Cerebellar nuclear complex (tissue), 1 donor: ENCODE data around the gene ZNF579.

Experiments used
- DNase-seq, 2 experiments: peaks; one replicate each; lab custom pipeline; 2025; lab: John Stamatoyannopoulos, UW

The ZNF579 gene, protein sequence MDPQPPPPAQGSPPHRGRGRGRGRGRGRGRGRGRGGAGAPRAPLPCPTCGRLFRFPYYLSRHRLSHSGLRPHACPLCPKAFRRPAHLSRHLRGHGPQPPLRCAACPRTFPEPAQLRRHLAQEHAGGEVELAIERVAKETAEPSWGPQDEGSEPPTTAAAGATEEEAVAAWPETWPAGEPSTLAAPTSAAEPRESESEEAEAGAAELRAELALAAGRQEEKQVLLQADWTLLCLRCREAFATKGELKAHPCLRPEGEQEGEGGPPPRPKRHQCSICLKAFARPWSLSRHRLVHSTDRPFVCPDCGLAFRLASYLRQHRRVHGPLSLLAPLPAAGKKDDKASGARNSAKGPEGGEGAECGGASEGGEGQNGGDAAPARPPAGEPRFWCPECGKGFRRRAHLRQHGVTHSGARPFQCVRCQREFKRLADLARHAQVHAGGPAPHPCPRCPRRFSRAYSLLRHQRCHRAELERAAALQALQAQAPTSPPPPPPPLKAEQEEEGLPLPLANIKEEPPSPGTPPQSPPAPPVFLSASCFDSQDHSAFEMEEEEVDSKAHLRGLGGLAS

DNA sequence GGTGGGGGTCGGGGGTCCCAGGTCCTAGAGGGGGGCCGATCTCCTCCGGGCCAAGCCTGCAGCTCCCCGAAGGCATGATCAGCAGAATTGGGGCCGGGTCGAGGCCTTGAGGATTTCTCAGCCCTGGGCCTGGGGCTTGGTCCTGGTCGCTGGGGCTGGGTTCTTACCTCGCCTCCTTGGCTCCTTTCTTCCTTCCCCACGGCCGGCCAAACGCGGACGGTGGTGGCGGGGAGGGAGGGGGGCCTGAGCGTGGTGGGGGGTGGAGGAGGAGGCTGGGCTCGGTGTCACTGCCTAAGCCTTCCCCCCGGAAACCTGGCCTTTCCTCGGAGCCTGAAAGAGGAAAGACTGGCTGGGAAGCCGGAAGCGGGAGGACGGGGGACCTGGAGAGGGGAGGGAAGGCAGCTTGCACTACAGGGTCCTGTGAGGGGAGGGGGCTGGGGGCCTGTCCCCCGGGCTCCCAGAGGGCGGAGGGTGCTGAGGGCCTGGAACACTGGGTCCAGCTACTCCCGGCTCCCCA, at the start of gene ZNF579:
Gene ZNF579, minus strand, starts transcription at position 221 of the 517 bp plus-strand sequence. CDS start 1,209 bp downstream, outside the sequence.
- DNase-seq: peak in 1 of 2 experiments; percentile 54

DNA sequence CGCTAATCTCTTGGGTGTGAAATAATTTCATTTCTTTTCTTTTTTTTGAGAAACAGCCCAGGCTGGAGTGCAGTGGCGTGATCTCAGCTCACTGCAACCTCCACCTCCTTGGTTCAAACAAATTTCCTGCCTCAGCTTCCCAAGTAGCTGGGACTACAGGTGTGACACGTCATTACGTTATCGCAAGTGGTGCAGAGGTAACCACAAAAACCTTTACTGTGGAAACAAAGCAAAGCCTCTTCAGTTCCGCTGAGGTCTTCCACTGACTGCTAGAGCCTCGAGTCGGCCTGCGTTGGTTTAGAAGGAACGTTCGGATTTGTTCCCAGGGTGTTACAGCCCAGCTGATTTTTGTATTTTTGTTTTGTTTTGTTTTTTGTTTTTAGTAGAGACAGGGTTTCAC, 45.7 kb upstream of the ZNF579 start:
- DNase-seq: no peak

DNA sequence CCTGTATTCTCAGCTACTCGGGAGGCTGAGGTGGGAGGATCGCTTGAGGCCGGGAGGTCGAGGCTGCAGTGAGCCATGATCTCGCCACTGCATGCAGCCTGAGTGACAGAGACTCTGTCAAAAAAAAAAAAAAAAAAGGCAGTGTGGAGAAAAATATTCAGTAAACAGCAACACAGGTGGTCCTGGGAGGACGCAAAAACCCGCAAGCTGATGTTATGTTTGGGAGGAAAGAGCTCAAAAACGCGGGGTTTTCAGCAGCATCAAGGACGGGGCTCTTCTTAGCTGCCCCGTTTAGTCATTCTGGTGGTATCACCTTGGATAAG, 44.3 kb upstream of the ZNF579 start:
- DNase-seq: no peak

GRCh38 chr19:55624109-55625003, 43.7 kb upstream of the ZNF579 start, which contains the start of gene ZNF784:
ZNF784 (minus strand) TSS chr19:55624566; CDS start chr19:55624561, 5 bp downstream.
- DNase-seq: peak in 1 of 2 experiments; percentile 43

DNA sequence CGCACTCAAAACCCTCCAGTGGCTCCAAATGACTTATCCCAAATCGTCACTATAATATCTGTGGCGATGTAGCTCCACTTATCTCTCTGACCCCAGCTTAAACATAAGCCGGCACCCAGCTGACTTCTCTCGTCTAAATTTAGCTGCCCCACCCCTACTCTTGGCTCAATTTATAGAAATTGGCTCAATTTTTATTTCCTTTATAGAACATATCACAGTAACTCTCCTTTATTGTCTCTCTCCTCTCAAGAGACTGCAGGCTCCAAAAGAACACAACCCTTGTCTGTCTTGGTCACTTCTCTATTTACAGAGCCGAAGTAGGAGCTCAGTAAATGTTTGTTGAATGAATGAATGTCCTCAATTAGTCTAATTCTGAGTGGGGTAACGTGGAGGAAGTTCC, 42.9 kb upstream of the ZNF579 start:
- DNase-seq: no peak

DNA sequence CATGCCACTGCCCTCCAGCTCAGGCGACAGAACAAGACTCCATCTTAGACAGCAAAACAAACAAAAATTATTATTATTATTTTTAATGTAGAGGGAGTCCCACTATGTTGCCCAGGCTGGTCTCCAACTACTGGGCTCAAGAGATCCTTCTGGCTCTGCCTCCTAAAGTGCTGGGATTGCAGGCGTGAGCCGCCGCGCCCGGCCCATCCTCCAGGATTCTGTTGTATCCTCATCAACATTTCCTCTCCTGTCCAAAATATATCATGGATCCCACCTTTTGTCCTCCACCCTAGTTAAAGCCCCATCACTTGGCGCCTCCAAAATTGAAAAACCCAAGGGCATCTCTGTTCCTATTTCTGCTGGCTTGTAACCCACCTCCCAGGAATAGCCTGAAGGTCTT, 42.5 kb upstream of the ZNF579 start:
- no peak for DNase-seq

DNA sequence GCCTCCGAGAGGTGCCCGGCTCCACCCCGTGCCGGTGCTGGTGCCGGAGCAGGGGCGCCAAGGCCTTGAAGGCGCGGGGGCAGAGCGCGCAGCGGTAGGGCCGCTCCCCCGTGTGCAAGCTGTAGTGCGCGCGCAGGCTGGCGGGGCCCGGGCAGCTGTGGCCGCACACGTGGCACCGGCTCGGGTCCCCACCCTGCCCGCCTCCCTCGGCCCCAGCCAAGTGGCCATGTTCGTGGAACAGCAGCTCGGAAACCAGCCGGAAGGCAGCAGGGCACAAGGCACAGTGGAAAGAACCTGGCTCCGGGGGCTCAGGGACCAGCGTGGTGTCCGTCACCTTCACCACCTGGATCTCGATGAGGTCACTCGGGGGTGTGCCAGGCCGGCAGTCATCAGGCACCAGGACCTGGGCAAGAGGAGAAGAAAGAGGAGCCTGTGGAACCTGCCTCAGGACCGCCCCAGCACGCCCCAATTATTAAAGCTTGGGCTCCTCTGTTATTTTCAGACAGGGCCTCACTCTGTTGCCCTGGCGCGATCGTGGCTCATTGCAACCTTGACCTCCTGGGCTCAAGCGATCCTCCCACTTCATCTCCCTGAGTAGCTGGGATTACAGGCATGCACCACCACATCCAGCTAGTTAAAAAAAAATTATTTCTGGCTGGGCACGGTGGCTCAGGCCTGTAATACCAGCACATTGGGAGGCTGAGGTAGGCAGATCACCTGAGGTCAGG, 41.8 kb upstream of the ZNF579 start:
- no peak for DNase-seq

DNA sequence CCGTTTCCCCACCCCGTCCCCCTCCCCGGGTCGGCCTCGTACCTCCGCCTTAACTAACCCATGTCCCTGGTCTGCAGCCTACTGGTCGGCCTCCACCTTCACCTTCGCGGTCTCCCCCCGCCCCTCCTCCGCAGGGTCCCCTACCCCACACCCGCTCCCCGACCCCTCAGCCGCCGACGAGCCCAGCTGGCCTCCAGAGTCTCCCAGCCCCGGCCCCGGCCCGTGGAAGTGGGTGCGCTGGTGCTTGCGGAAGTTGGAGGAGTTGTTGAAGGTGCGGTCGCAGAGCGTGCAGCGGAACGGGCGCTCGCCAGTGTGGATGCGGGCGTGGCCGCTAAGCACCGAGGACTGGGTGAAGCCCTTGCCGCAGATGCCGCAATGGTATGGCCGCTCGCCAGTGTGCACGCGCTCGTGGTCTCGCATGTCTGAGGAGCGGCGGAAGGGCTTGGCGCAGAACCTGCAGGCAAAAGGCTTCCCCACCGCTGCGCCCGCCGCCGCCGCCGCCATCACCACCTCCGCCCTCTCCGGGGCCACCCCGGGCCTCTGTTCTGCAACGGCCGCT, 41.1 kb upstream of the ZNF579 start:
- no peak for DNase-seq

- DNase-seq: no peak
Measured at GRCh38 chr19:55621205-55621672, 40.6 kb upstream of the ZNF579 start.

DNA sequence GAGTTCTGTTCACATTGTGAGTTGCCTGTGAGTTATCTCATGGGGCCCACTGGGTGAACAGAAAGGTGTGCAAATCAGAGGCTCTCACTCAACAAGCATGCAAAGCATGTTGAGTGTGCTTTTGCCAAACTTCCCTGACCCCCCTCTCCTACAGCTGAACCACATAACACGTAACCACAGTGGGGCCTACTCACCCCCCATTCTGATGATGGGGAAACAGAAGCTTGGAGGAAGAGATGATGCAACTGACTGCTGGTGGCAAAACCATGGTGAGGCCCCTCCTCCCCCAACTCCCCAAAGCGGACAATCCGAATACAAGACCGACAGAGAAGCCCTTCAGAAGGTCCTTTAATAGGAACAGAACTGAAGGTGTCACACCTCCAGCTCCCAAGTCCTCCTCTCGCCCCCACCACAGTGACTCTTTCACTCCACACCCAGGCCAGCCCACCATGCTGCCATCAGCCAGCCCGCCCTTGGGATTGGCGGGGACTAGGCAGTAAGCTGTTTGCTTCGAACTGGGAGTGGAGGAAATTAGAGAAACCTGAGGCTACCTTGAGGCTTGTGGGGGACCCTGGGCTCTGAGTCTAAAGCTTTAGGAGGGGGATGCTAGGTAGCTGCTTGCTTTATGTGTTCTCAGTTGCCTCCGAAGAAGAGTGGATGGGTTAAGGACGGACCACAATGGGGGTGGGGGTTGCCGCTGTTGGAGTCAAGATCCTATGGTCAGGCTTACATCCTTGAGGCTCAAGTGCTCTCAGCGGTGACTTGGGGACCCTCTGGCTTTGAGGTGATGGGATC, 40.0 kb upstream of the ZNF579 start:
- DNase-seq: no peak

DNA sequence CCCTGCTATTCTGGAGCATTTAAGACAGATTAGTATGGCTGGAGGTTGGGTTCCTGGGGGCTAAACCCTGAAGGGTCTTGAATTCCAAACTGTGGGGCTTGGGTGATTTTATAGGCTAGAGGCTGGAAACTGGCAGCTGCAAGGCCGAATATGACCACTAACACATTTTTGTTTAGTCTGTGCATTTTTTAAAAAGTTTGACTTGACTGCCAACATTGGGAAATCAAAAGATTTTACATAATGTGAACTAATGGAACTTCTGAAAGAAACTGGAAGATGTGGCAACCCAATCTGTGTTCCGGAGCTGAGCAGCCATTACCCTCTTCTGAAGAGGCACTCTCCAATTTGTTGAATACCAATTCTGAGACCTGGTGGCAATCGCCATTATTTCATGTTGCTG, 38.6 kb upstream of the ZNF579 start:
- no peak for DNase-seq

DNA sequence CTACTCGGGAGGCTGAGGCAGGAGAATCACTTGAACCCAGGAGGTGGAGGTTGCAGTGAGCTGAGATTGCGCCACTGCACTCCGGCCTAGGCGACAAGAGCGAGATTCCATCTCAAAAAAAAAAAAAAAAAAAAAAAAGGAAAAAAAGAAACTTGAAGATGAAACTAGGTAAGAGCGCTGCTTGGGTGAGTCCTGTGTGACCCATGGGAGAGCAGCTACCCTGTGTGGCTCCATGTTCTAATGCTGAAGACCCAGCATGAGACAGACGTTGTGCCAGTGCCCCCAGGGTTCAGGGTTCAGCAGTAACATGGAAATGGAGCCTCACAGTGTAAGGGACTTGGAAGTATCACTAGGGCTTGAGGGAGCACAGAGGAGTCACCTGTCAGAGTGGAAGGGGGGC, 37.8 kb upstream of the ZNF579 start:
- DNase-seq: no peak

- DNase-seq: no peak
Measured at GRCh38 chr19:55617426-55617825, 36.8 kb upstream of the ZNF579 start.

GRCh38 chr19:55616395-55616875, 35.8 kb upstream of the ZNF579 start:
- DNase-seq: no peak

DNA sequence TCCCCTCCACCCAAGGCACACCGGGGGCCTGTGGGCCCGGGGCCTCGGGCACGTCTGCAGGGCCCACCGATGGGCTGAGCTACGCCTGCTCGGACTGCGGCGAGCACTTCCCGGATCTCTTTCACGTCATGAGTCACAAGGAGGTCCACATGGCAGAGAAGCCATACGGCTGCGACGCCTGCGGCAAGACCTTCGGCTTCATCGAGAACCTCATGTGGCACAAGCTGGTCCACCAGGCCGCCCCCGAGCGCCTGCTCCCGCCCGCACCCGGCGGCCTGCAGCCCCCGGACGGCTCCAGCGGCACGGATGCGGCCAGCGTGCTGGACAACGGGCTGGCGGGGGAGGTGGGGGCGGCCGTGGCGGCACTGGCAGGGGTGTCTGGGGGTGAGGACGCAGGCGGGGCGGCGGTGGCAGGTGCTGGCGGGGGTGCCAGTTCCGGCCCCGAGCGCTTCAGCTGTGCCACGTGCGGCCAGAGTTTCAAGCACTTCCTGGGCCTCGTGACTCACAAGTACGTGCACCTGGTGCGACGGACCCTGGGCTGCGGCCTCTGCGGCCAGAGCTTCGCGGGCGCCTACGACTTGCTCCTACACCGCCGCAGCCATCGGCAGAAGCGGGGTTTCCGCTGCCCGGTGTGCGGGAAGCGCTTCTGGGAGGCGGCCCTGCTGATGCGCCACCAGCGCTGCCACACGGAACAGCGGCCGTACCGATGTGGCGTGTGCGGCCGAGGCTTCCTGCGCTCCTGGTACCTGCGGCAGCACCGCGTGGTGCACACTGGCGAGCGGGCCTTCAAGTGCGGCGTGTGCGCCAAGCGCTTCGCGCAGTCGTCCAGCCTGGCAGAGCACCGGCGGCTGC, 35.1 kb upstream of the ZNF579 start:
- no peak for DNase-seq

- no peak for DNase-seq
Measured at GRCh38 chr19:55614711-55615542, 34.3 kb upstream of the ZNF579 start.

DNA sequence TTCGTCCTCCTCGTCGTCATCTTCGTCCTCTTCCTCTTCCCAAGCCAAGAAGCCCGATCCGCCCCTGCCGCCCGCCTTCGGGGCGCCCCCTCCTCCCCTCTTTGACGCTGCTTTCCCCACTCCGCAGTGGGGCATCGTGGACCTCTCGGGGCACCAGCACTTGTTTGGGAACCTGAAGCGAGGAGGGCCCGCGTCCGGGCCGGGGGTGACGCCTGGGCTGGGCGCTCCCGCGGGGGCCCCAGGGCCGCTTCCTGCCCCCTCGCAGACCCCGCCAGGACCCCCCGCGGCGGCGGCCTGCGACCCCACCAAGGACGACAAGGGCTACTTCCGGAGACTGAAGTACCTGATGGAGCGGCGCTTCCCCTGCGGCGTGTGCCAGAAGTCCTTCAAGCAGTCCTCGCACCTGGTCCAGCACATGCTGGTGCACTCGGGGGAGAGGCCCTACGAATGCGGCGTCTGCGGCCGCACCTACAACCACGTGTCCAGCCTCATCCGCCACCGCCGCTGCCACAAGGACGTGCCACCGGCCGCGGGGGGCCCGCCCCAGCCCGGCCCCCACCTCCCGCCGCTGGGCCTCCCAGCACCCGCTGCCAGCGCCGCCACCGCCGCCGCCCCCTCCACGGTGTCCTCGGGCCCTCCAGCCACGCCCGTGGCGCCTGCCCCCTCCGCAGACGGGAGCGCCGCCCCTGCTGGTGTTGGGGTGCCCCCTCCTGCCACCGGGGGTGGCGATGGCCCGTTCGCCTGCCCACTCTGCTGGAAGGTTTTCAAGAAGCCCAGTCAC, 33.5 kb upstream of the ZNF579 start:
- no peak for DNase-seq

DNA sequence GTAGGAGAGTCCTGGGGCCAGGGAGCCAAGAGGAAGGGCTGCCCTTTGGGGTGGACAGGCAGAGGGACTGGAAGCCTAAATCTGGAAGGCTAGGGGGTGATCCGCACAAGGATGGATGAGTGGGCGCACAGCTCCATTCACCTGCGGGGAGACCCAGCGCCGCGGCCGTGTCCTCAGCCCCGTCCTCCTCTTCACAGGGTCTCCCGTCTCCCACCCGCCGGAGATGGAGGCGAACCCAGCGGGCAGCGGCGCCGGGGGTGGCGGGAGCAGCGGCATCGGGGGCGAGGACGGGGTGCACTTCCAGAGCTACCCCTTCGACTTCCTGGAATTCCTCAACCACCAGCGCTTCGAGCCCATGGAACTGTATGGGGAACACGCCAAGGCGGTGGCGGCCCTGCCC, 32.7 kb upstream of the ZNF579 start:
- DNase-seq: no peak
